Adrenal gland (tissue), 5 donors: ENCODE measurements around the gene NOTCH3.

Experiments used
- CTCF ChIP-seq, 6 experiments: fragments of 450-650 bp in 4 of 6; fragments of 200-600 bp in 2 of 6; sonication (generic) in 1 of 6; IDR thresholded peaks; 1 replicate in 5 of 6; 2 replicates in 1 of 6; pipeline versions ENCODE4 v1.5.1 to v1.8.0; 2016 to 2021; ENCODE audit warnings: antibody characterized with exemption in 6 of 6, mild to moderate bottlenecking in 2 of 6, moderate library complexity in 1 of 6
- POLR2A ChIP-seq, 2 donors: fragments of 450-650 bp; IDR thresholded peaks; one replicate each; pipeline ENCODE4 v1.6.1; 2017; ENCODE audit warnings: antibody characterized with exemption in 2 of 2, mild to moderate bottlenecking in 2 of 2, moderate library complexity in 1 of 2
- donor health status: DM: no; HTN: no; CAD: no.

GRCh38 chr19:15200553-15201364 lies at the start of gene NOTCH3:
- TF ChIP-seq CTCF (IDR thresholded peaks at IDR 0.05) (no peak), POLR2A (IDR thresholded peaks at IDR 0.05) (no peak)
